ENCODE results near the gene IGF2BP2.

GRCh38 chr3:185713015-185713414 is 111.8 kb downstream of the IGF2BP2 start:
- TF ChIP-seq POLR2AphosphoS5 (IDR thresholded peaks at IDR 0.05), result no peak
- TF ChIP-seq, protein P1, sequence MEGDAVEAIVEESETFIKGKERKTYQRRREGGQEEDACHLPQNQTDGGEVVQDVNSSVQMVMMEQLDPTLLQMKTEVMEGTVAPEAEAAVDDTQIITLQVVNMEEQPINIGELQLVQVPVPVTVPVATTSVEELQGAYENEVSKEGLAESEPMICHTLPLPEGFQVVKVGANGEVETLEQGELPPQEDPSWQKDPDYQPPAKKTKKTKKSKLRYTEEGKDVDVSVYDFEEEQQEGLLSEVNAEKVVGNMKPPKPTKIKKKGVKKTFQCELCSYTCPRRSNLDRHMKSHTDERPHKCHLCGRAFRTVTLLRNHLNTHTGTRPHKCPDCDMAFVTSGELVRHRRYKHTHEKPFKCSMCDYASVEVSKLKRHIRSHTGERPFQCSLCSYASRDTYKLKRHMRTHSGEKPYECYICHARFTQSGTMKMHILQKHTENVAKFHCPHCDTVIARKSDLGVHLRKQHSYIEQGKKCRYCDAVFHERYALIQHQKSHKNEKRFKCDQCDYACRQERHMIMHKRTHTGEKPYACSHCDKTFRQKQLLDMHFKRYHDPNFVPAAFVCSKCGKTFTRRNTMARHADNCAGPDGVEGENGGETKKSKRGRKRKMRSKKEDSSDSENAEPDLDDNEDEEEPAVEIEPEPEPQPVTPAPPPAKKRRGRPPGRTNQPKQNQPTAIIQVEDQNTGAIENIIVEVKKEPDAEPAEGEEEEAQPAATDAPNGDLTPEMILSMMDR (IDR thresholded peaks at IDR 0.05), result no peak

Data from upper lobe of left lung (tissue), 4 donors.